NCI-H2196 (cell line): Measurements from ENCODE around the gene WDSUB1.
A peak's percentile ranks its signal among the peaks of the same experiment; 100 is the strongest.

Source experiments
- DNase-seq: peaks from one replicate; lab custom pipeline; 2025; ENCODE audit not compliant: unreplicated experiment; lab: John Stamatoyannopoulos, UW

WDSUB1 gene

GRCh38 chr2:159266554-159266953 lies 19.9 kb downstream of the WDSUB1 start:
- DNase-seq: no peak

- DNase-seq: no peak
These were observed 21.3 kb downstream of the WDSUB1 start for GRCh38 chr2:159265171-159265576.

DNA sequence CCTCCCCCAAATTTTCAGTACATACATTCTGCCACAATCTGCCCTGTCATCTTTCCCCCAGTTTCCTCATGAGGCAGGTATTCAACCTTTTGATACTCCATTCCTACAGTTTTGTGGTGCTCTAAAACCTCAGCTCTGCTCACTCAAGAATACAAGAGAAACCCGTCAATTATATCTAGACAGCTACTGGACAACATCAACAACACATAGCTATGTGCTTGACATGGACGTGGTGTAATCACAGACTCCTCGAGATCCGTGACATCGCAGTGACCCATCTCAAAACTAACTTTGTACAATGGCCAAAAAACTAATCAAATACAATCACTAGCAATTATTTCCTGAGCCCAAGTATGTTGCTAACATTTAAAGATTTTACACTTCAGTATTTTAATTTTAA lies 23.6 kb downstream of the WDSUB1 start:
- no peak for DNase-seq

DNA sequence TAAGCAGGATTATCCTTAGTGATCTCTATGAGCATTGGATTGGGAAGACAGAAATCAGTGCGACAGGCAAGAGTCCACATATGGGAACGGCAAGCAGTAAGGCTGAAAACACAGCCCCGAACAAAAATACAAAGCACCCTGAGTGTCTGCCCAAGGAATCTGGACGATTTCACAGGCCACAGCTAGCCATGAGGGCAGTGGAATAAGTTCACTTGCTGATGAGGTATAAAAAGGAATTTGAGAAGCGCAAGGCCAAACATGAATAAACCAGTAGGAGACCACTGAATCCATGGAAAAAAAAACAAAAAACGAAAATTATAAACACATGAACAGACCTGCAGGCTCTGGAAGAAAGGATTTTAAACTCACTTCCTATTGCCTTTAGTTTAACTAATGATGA lies 24.3 kb downstream of the WDSUB1 start:
- DNase-seq: no peak

DNA sequence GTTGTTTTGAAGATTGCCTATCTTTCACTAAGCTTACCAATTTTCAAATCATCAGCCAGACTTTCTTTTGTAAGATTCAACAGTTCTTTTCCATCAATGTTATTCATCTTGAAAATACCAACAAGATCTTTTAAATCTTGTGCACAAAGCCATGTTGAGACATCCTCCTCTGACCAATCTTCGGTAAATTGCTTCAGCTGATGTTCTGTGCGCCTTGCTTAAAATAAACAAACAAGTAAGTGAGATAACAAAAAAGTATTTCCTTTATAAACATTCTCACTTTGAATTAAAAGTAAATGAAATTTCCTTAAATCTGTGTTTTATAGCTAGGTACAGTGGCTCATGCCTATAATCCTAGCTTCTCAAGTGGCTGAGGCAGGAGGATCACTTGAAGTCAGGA lies 30.3 kb downstream of the WDSUB1 start:
- no peak for DNase-seq

DNA sequence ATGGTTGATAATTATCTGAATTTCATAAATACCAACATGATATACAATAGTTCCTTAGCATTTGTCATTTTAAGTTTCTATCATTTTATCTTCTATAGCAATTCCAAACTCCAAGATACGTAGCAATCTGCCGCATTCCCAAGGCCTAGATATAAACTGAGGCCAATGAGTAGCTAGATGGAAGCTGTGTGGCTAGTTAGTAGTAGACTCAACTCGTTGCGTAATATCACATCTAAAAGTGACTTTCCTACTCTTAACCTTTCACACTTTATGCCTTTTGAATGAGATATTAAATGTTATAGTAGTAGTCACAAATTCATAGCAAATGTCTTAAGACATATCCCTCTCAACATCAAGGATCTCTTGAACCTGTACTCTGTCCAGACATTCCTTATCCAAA lies 33.6 kb downstream of the WDSUB1 start:
- DNase-seq: no peak

GRCh38 chr2:159251296-159252173 lies 35.0 kb downstream of the WDSUB1 start:
- no peak for DNase-seq

- DNase-seq: peak; percentile 56
These were observed 36.4 kb downstream of the WDSUB1 start for GRCh38 chr2:159249990-159250715.

DNA sequence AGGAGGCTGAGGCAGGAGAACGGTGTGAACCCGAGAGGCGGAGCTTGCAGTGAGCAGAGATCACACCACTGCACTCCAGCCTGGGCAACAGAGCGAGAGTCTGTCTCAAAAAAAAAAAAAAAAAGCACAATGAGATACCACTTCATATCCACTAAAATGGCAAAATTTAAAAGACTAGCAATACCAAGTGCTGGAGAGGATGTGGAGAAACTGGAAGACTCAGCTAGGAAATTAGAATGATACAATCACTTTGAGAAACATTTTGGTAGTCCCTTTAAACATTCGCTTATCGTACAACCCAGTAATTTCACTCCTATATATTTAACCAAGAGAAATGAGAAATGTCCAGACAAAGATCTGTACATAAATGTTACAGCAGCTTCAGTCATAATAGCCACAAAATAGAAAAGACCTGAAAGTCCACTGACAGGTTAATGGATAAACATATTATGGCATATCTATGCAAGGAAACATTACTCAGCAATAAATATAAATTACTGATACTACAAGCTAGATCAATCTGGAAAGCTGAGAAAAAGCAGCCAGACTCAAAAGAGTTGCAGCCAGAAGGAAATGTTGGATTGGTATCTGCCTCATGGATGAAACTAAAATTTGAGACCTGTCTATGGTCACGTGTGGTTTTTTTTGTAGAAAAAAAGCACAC lies 40.0 kb downstream of the WDSUB1 start:
- DNase-seq: no peak

DNA sequence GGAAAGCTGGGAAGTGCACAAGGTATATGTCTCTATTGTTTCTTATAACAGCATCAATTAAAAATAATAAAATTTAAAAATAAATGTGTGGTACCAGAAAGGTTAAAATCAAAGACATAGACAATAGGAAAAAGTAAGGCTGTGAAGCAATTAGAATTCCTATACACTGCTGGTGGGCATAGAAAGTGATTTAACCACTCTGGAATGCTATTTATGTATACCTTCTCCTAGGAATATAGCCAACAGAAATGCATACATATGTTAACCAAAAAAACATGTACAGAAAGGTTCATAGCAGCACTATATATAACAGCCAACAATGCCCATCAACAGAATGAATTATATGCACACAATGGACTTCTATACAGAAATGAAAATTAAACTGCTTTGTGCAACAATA lies 43.0 kb downstream of the WDSUB1 start:
- DNase-seq: no peak

GRCh38 chr2:159234868-159235267 lies 51.6 kb downstream of the WDSUB1 start:
- DNase-seq: no peak

GRCh38 chr2:159232456-159233170 lies 53.9 kb downstream of the WDSUB1 start:
- no peak for DNase-seq

DNA sequence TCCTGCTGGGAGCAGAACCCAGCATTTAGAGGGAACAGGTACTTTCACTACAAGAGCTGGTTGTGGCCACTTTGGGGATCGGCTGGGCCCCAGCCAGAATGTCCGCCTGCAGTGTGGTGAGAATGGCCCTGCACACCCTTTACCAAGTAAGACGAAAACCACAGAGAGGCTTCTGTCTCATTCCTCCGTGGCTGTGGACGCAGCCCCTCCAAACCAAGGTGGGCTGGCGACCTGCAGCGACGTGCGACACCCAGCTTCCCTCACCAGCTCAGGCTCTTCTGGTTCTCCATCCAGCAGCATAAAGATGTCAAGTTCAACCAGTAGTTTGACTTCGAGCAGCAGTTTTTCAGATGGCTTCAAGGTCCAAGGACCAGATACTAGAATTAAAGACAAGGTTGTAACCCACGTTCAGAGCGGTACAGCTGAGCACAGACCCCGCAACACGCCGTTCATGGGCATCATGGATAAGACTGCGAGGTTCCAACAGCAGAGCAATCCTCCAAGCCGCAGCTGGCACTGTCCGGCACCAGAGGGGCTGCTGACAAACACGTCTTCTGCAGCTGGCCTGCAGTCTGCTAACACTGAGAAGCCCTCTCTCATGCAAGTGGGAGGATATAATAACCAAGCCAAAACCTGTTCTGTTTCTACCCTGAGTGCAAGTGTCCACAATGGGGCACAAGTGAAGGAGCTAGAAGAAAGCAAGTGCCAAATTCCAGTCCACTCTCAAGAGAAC lies 56.2 kb downstream of the WDSUB1 start:
- DNase-seq: no peak

DNA sequence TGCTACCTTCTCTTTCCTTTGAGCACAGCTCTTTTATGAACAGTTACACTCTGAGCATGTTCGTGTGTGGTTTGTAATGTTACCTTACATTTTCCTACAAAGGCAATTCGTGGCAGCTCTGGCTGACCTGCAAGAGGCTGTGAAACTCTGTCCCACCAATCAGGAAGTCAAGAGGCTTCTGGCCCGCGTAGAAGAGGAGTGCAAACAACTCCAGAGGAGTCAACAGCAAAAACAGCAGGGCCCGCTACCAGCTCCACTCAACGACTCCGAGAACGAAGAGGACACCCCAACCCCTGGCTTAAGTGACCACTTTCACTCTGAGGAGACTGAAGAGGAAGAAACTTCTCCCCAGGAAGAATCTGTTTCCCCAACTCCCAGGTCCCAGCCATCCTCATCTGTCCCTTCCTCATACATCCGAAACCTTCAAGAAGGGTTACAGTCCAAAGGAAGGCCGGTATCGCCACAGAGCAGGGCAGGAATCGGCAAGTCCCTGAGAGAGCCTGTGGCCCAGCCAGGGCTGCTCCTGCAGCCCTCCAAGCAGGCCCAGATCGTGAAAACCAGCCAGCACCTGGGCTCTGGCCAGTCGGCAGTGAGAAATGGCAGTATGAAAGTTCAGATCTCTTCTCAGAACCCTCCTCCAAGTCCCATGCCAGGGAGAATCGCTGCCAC lies 56.9 kb downstream of the WDSUB1 start:
- DNase-seq: no peak

- DNase-seq: no peak
These were observed 58.4 kb downstream of the WDSUB1 start for GRCh38 chr2:159228081-159228581.

- no peak for DNase-seq
These were observed 59.0 kb downstream of the WDSUB1 start for GRCh38 chr2:159227467-159227866.

GRCh38 chr2:159226608-159227385 lies 59.7 kb downstream of the WDSUB1 start:
- DNase-seq: peak; percentile 11

- DNase-seq: peak; percentile 59
These were observed 60.4 kb downstream of the WDSUB1 start for GRCh38 chr2:159226059-159226461.
